NCI-H226 (cell line): ENCODE data around the gene TSPAN4.

Experiments used
- DNase-seq: peaks from one replicate; pipeline ENCODE4 v3.0.0-alpha.2; 2015

TSPAN4 gene

DNA sequence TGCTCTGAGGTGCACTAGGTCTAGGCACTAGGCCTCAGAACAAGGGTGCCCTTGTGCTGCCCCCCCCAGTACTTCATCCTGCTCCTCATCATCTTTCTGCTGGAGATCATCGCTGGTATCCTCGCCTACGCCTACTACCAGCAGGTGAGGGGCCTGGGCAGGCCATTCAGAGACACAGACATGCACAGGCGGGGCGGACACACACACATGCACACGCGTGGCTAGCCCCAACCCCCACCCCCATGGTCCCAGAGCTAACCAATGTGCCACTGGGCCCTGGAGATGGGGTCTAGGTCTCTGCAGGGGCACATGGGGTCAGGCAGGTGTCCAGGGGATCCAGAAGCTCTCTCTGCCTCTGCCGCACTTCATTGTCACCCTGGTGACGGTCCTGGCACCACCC lies 6.0 kb upstream of the TSPAN4 start:
- DNase-seq: no peak

DNA sequence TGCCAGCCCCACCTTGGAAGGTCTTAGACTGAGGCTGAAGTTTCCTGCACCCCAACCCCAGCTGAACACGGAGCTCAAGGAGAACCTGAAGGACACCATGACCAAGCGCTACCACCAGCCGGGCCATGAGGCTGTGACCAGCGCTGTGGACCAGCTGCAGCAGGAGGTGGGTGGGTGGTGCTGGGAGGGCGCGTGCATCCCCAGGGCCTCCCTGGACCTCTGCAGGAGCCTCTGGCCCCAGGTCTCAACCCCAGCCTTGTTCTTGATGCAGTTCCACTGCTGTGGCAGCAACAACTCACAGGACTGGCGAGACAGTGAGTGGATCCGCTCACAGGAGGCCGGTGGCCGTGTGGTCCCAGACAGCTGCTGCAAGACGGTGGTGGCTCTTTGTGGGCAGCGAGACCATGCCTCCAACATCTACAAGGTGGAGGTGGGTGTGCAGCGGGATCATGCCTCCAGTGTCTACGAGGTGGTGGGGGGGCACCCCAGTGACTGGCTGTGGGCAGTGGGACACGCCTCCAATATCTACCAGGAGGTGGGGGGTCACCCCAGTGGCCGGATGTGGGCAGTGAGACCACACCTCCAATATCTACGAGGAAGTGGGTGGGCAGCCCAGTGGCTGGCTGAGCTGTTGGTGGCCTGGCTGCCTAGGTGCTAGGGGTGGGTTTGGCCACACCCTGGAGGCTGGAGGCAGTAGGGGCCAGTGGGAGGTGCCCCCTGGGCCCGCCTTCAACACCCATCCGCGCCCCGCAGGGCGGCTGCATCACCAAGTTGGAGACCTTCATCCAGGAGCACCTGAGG lies 5.3 kb upstream of the TSPAN4 start:
- DNase-seq: peak; percentile 32

DNA sequence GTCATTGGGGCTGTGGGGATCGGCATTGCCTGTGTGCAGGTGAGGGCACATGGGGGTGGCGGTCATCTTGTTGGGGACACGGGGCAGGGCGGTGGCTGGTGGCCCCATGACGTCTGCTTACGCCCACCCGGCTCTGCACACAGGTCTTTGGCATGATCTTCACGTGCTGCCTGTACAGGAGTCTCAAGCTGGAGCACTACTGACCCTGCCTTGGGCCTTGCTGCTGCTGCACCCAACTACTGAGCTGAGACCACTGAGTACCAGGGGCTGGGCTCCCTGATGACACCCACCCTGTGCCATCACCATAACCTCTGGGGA lies 4.7 kb upstream of the TSPAN4 start:
- DNase-seq: no peak

DNA sequence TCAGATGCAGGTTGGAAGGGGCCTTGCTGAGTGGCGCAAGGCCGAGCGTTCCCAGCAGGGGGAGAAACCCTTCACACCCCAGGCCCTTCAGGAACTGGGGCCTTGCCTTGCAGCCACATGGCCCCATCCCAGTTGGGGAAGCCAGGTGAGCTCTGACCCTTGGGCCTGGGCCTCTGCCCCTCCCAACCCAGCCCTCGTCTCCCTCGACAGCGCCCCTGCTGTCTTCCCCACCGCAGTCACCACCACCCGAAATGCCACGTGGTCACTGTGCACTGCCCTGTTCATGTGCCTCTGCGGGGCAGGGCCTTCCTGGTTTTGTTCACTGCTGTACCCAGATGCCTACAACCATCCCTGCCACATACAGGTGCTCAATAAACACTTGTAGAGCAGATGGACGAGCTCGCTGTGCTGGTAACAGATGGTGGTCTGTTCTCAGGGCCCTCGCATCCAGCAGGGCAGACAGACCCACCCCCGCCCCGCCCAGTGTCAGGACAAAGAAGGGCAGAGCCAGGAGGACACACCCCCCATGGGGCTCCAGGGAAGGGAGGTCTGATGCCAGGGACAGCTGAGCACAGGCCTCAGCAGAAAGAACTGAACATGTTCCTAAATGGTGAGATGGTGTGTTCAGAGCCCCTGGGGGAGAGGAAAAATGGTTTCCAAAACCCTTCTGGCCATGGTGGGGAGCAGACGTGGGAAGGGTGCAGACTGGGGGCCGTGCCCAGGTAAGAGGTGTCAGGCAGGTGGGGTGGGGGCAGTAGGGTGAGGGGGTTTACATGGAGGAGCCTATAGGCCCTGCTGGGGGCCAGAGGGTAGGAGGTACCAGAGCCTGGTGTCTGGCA lies 4.0 kb upstream of the TSPAN4 start:
- no peak for DNase-seq

DNA sequence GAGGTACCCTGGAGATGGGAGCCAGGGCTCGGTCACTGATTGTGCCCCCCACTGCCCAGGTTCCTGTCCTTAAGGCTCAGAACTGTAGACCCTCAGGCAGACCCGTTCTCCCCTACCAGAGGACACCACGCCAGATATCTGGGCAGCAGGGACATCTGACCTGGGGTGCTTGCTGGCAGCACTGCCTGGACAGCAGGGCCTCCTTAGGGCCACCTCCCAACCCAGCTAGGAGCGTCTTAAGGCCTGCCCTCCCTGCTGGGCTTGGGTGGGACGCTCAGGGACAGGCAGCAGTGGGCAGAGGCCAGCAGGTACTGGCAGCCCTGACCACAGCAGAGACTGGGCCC lies 3.4 kb upstream of the TSPAN4 start:
- no peak for DNase-seq

DNA sequence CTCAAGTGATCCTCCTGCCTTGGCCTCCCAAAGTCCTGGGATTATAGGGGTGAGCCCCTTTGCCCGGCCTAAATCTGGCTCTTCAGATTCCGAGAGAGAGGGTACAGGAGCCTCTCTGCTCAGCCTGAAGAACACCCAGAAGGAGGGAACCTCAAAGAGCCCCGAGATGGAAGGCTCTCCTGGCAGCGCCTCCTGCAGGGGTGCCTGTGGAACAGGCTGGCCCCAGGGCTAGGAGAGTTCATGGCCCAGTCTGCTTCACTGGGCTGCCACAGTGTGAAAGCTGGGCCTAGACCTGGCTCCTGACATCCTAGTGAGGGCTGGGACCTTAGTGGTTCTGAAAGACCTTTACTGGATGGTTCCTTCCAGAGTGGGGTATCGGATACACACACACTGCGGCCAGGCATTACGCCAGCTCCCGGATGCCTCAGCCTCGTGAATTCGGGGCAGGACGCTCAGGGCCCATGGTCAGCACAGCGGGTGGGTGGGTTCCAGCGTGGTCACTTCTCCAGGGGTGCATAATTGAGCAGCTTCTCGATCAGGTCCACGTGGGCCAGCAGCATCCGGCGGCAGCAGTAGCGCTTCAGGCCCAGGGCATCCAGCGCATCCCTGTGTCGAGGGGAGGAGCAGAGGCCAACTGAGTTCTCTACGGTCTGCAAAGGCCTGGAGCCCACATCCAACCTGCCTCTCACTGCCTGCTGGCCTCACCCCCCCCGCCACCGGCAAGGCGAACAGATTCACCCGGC lies 2.6 kb upstream of the TSPAN4 start:
- DNase-seq: peak; percentile 22

DNA sequence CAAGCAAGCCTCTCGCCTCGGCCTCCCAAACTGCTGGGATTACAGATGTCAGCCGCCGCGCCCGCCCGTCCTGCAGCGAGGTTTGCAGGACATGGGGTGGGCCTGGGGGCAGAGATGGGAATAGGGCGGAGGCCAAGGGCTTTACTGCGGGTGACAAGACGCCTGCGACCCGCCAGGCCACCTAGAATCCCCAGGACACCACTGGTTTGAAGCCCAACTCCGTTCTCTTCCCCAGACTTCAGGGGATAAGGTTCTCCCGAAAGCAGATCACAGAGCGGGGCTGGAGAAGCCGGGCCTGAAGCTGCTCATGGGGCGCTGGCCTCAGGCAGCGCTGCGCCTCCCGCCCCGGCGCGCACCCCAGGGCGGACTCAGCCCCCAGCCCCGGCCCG lies 677 bp upstream of the TSPAN4 start:
- DNase-seq: no peak

DNA sequence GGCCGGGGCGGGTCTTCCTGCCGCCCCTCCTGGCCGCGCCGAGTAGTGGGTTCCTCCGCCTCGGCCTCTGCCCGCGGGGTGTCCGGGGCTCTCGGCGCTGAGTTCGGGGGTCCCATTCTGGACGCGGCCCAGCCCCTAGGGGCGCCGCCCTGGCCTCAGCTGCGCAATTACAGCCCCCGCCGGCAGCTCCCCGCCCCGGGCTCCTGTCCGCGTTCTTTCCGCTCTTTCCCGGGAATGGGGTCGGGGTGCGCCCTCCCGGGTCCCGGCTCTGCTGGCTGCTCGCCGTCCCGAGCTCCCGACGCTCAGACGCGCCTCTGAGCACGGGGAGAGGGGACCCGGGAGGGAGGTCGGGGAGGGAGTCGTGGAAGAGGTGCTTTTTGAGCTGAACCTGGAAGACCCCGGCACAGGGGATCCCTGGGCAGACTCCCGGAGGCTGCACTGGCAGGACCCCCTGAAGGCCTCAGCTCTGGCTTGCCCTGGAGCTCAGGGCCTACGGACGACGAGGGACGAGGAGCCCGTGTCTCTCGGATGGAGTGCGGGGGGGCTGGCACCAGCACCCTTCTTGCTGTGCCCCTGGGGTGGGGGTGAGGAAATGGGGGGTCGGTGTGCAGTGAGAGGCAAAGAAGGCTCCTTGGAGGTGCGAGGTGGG lies 558 bp downstream of the TSPAN4 start:
- DNase-seq: no peak

DNA sequence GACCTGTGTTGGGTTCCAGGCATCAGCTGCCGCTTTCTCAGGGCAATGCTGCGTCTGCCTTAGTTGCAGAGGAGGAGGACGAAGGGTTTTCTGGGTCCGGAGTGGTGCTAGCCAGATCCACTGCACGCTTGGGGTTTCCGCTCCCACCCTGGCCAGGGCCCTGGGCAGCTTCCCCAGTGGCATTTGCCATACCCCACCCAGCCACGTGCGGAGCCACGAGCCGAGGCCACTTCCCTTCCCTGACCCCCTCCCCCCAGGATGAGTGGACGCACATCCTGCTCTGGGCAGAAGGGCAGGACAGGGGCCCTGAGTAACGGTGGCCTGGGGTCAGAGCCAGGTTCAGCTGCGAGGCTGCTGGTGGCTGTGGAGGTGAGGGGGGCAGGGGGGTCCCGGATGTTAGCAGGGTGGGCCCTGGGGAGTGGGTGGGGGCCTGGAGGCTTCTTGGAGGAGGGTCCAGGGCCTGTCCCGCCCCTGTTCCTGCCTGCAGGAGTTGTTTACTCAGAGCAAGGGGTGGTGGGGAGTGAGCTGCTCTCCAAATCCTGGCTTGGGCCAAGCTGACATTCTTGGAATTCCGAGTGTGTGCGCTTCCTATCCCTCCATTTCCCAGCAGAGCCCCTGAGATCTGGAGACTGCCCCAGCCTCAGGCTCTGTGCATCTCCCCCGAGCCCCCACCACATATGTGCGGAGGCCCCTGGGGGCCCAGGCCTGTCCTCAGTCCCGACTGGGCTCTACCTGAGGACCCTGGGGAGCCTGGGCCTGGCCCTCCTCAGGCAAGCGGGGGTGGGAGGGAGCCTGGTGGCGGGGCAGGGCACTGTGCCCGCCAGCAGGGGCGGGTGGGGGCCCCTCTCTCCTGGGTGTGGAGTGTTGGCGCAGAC lies 1.4 kb downstream of the TSPAN4 start:
- DNase-seq: peak; percentile 96

DNA sequence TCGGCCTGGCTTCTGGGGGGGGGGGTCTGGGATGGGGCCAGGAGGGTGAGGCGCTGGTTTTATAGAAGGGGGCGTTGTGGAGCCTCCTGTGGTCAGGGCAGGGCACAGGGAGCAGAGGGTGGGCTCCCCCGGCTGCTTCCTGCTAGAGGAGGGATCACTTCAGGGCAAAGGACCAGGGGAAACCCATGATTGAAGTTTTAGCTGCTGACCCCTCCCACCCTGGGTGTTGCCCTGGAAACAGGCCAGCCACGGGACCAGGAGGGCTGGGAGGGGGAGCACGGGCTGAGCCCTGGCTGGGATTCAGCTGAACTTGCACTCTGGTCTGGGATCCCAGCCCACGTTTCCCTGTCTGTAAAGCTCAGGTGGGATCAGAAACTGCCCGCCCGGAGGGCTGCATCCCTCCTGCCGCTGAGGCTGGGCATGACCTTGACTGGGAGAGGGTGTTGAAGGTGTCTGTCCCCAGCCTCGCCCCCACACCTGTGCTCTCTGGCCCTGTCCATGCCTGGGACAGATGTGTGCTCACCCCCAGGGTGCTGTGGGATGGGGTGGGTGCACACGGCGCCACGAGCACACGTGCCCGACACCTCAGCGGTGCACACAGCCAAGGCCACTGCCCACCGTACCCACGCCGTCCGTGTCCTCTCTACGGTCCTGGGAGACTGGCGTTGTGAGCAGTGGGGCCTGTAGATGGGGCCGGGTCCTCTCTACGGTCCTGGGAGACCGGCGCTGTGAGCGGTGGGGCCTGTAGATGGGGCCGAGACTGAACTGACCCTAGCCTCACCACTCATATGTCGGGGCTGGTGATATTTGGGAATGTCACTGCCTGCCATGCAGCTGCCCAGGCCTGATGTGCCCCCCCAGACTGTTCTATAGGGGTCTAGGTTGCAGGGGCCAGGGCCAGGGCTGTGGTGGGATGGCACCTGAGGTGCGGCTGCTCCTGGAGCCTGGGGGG lies 2.3 kb downstream of the TSPAN4 start:
- peak; percentile 89 for DNase-seq

DNA sequence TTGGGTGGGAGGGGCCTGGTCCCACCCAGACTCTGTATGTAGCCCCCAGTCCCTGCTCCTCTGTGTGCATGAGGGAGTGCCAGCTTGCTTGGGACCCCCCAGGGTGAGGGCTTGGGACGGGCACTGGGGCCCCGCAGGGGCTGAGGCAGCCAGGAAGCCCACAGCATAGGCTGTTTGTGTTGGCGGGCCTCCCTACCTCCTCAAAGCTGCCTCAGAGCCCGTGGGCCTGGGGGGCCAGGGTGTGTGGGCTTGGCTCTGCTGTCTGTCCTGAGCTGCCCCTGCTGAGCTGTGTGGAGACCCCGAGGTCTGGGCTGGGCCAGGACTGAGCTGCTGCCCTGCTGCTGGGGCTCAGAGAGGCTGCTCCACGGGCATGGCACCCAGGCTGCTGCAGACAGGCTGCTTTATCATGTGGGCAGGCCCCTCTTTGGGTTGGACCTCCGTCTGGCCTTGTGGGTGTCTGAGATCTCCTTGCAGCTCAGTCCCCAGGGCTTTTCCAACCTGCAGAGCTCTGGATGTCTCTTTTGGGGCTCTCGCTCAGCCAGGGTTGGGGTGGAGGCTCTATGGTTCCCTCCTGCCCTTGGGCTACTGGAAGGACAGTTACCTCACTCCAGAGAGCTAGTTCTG lies 3.3 kb downstream of the TSPAN4 start:
- no peak for DNase-seq

DNA sequence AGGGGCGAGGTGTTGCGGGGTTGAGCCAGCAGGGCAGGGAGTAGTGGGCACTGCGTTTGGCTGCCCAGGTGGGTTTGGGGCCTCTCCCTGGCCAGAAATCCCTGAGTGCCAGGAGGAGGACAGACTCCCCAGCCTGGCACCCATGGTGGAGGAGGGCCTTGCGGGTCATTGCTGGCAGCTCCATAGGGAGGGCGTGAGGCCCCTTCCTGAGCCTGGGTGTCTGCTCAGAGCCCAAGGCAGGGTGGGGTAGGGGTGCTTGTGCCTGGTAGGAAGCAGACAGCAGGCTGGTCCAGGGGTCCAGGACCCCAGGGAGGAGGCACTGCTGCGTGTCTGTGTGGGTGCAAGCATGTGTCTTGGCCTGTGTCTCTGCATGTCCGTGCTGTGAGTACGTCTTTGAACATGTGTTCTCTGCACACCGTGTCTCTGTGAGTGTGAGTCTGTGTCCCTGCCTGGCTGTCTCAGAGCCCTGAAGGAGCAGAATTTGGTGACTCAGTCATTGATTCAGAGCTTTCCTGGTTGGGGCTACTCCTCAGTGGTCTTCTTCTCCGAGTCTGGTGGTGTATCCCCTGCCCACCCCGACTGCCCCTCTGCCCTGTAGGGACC lies 3.9 kb downstream of the TSPAN4 start:
- no peak for DNase-seq

DNA sequence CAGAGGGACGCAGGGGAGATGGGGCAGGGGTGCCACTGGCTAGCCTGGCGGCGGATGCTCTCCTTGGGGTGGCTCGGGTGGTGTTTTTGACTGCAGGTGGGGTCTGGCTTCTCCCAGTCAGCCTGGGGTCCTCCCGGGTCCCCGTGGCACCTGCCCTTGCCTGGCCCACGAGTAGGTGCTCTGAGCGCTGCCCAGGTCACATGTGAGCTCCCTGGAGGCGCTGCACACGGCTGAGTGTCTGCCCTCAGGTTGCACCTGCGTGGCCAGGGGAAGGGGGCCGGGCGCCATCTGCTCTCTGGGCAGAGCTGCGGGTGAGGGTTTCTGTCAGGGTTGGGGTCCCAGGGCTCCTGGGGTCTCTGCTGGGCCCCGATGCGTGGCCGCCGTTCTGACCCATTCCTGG lies 5.2 kb downstream of the TSPAN4 start:
- no peak for DNase-seq

DNA sequence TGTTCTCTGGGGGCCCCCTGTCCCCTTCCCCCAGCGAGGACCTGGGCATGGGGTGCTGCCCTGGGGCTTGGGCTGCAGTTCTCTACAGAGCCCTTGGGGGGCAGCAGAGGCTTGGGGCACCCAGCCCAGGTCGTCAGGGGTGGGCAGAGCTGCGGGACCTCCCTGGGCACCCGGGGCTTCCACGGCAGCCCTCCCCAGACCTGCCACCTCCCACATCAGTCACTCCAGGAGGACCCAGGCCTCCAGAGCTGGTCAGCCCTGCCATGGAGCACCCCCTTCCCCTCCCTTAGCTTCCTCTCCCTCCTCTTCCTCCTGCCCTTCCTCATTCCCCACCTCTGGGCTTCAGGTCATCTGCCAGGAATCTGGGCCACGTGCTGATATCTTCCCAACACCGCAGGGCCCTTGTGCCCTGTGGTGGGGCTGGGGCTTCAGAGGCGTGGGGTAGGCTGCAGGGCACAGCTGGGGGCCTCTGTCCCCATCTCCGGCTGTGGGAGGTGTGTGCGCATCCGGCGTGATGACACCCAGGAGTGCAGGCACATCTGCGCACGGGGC lies 5.8 kb downstream of the TSPAN4 start:
- DNase-seq: no peak

DNA sequence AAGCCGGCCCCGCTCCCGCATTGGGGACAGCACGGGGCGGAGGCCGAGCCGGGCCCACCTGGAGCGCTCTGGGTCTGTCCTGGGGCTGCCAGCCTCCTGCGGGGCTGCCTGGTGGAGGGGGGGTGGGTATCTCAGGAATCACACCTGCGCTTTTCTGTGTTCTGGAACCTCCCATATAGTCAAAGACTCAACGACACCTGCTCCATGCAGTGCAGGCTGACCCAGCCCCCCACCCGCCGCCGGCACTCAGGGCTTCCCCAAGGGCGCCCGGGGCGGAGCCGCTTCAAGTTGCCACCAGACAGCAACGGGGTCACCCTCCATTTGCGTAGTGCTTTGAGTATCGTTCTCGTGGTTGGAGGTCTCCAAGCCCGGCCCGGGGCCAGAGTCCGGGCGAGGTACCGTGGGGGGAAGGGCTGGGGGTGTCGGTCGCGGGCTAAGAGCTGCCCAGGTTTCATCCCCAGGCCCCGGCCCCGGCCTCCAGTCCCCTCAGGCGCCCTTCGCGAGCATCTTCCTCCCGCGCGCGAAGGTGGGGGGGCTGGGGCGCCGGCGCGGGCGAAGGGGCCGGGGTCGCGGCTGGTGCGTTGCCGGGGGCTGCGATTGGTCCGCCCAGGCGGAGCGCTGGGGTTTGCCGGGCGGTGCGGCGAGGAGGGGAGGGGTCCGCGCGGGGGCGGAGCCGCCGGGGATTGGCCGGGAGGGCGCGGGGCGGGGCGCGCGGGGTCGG lies 6.6 kb downstream of the TSPAN4 start:
- DNase-seq: no peak

DNA sequence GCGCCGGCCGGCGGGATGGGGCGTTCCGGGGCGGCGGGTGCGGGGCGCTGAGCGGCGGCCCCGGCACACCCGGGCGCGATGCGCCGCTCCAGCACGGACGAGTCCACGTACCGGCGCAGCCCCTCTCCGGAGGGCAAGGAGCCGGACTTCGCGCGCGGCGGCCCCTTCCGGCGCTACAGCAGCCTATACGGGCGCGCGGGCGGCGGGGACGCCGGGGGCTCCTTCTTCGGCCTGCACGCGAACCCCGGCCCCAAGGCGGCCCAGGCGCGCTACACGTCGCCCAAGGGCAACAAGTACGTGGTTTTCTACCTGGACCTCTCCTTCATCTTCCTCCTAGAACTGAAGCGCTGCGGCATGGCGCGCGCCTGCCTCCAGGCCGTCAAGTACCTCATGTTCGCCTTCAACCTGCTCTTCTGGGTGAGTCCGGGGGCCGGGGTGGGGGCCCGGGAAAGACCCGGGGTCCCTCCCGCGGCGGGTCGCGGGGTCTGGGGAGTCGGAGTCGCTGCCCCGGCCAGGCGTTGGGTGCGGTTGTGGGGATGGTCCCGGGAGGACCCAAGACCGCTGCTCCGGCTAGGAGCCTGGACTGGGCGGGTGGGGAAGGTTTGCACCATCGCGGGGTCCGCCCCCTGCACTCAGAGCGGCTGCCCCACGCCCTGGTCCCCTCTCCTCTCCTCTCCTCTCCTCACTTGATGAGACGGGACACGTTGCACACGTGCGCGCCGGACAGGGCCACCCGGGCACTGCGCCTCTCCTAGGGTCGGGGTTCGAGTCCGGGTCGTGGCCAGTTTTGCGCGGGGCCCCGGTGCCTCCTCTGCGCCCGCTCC lies 7.5 kb downstream of the TSPAN4 start:
- no peak for DNase-seq

DNA sequence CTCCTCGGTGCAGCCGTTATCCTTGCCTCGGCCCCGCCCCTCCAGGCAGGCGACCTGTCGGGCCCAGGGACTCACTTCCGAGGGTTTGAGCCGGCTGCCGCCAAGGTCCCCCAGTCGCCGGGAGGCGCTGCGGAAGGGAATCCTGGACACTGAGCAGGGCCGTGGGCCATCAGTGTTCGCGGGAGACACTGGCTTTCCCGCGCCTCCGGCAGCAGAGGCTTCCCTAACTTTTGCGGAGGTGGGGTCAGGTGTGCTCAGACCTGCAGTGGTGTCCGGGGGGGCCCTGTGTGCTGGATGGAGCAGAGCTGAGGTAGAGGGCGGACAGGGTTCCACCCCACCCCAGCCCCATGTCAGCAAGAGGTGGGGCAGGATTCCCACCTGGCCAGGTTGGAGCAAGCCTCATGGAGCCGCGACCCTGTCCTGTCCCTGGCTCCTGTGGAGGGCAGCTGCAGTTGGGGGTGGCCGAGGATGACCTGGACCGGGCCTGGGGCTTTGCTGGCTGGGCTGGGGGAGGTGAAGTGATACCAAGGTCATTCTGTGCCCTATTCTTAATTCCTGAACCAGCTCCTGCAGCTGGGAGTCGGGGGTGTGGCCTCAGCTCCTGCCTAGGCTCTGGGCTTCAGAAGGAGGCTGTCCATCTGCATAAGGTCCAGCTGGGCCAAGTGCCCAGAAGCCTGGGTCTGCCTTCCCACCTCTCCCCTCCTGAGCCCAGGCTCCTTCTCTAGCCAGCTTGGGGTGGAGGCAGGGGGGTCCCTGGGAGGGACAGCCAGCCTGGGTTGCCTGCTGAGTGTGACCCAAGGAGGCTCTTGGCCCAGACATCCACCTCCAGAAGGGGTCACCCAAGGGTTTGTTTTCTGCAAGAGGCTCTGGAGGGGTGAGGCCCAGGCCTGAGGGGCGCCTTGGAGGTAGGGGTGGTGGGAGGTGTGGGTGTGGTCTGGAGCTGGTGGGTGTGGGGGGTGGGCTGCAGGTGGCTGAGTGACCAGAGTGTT lies 8.4 kb downstream of the TSPAN4 start:
- DNase-seq: no peak
